Type B pancreatic cell (in vitro differentiated cells): ENCODE results near the gene MARCHF2. TPM values are rescaled to one million over a fixed set of nuclear protein-coding genes. Genes with fewer than 3 reads are reported as not detected.

Source experiments
- DNase-seq: peaks from one replicate; pipeline ENCODE4 v3.0.0; 2021; ENCODE audit warnings: mixed read lengths; ENCODE audit not compliant: unreplicated experiment; ENCODE audit errors: extremely low spot score
- H3K27ac Mint-ChIP-seq: 2 replicates; pipeline ENCODE4 v1.8.0; 2021; ENCODE audit warnings: mild to moderate bottlenecking, mixed read lengths
- H3K27me3 Mint-ChIP-seq: 2 replicates; pipeline ENCODE4 v1.8.0; 2021; ENCODE audit warnings: mixed read lengths
- H3K36me3 Mint-ChIP-seq: 2 replicates; pipeline ENCODE4 v1.8.0; 2021; ENCODE audit warnings: mixed read lengths
- H3K4me1 Mint-ChIP-seq: one replicate; pipeline ENCODE4 v1.8.0; 2021; ENCODE audit warnings: mixed read lengths; ENCODE audit not compliant: unreplicated experiment
- H3K4me3 Mint-ChIP-seq: 2 replicates; pipeline ENCODE4 v1.8.0; 2021; ENCODE audit warnings: mild to moderate bottlenecking, mixed read lengths
- H3K9me3 Mint-ChIP-seq: 2 replicates; pipeline ENCODE4 v1.8.0; 2021; ENCODE audit warnings: mixed read lengths
- CTCF ChIP-seq: fragments of 200-600 bp; sonication (generic); conservative IDR thresholded peaks from 2 replicates; pipeline ENCODE4 v1.5.0; 2021; ENCODE audit warnings: antibody characterized with exemption, mild to moderate bottlenecking
- total RNA-seq: library from RNA; stranded (reverse); gene quantifications from 2 replicates; pipeline ENCODE4 v1.2.1, GENCODE V29; 2021; ENCODE audit warnings: low replicate concordance

Gene MARCHF2
- total RNA-seq, 1 donor from 2014 or later, result 15.5 TPM

DNA sequence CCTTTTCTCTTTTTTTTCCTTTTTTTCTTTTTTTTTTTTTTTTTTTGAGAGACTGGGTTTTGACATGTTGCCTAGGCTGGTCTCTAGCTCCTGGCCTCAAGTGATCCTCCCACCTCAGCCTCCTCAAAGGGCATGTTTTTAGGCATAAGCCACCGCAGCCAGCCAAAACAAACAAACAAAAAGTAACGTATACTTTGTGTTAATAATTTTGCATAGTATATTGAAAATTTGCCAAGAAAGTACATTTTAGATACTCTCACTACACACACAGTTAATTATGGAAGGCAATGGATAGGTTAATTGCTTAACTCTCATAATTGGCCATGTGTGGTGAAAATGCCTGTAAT lies 24.5 kb upstream of the MARCHF2 start:
- peaks cover 36% of the 10 kb centered on the region for H3K4me1 Mint-ChIP-seq
- no peaks in the 10 kb centered on the region for H3K27me3 Mint-ChIP-seq
- no peak for DNase-seq
- H3K4me3 Mint-ChIP-seq, result peak overlapping the region; percentile 25
- peaks cover 8% of the 10 kb centered on the region for H3K36me3 Mint-ChIP-seq
- H3K9me3 Mint-ChIP-seq, result peaks cover 8% of the 10 kb centered on the region
- no peak for TF ChIP-seq CTCF
- H3K27ac Mint-ChIP-seq, result no peak overlapping the region

DNA sequence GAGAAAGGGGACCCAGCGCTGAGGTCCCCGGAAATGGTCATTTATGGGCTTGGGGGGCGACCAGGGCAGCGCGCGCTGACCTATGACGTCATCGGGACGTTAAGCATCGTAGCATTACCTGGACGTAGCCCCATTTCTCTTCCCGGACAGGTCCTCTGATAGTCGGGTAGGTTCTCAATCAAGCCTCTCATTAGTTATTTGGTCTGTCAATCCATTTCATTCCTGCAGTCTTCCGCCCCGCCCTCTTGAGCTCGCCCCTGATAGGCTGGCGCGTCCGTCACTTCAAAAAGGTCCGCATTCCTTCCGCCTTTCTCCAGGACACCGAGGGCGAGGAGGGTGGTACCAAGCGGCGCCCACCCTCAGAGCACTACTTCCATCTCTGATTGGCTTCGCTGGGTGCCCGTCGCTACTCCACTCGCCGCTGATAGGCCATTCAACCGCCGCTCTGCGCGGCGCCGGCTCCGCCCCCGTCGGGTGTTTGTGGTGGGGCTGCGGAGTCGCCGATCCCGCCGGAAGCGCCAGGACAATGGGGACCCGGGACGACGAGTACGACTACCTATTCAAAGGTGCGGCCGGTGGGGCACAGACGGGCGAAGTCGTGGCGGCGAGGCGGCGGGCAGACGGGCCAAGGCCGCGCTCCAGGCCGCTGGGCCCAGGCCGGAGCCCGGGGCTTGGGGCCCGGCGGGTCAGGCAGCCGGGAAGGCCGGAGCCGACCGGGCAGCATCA lies 23.1 kb upstream of the MARCHF2 start, which contains the start of gene RAB11B:
Gene RAB11B, plus strand, starts transcription at position 470 of the 726 bp plus-strand sequence. Its CDS starts 57 bp downstream, at position 527.
- peaks cover 8% of the 10 kb centered on the region for H3K9me3 Mint-ChIP-seq
- H3K36me3 Mint-ChIP-seq, result peaks cover 8% of the 10 kb centered on the region
- H3K27me3 Mint-ChIP-seq, result no peaks in the 10 kb centered on the region
- peak within 1 kb of the TSS; percentile 88 for H3K4me3 Mint-ChIP-seq
- DNase-seq, result peak; percentile 98
- H3K4me1 Mint-ChIP-seq, result peaks cover 28% of the 10 kb centered on the region
- H3K27ac Mint-ChIP-seq, result peak within 1 kb of the TSS; percentile 96
- no peak for TF ChIP-seq CTCF

DNA sequence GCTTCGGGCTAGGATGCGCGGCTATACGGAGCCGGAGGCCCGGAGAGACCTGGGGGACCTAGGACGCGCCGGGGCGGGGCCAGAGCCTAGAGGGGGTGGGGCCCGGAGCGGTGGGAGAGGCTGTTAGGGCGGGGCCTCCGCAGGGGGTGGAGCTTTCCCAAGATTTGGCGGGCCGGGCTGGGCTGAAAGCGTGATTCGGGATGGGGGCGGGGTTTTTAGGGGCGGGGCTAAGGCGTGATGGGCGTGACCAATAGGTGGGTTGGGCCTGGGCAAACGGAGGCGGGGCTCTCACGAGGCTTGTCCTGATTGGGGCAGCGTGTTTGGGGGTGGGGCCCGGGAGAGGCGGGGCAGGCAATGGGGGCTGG lies 22.5 kb upstream of the MARCHF2 start:
- Mint-ChIP-seq H3K9me3 (peaks cover 8% of the 10 kb centered on the region), H3K27ac (peak overlapping the region; percentile 96), H3K27me3 (no peaks in the 10 kb centered on the region), H3K4me3 (peak overlapping the region; percentile 82), H3K4me1 (peaks cover 22% of the 10 kb centered on the region), H3K36me3 (peaks cover 8% of the 10 kb centered on the region)
- DNase-seq, result peak; percentile 97
- TF ChIP-seq CTCF, result no peak

DNA sequence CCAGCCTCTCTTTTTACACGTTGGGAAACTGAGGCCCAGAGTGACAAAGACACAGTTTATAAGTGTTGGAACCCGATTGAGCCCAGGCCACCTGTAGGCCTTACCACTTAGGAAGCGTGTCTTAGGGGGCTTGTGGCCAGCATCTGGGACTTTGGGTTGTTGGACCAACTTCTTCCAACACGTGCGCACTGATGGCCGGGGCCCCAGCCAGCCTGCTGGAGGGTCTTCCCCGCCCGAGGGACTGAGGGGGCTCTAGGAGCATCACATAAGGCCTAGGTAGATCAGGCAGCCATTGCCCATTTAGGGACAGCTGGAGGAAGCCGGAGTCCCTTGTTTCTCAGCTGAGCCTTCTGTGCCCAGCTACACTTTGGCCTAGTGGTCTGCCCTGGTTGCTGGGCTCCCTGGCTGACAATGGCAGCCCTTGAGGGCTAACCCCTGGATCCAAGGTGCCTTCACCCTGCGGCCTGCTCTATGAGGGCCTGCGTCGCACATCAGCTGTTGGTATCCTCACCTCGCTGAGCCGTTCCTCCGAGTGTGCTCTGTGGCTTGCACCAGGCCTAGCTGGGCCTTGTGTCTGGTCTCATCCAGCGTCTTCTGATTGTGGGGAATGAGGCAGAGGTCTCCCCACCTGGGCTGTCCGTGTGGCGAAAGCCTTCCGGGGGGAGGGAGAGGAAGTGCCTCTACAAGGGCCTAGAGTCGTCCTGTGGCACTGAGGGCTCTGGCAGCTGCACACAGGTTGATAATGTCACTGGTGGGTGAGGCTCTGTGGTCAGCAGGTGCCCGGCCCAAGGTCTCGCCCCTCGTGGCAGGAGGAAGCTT lies 21.7 kb upstream of the MARCHF2 start:
- H3K27ac Mint-ChIP-seq, result peak overlapping the region; percentile 96
- DNase-seq, result no peak
- no peaks in the 10 kb centered on the region for H3K27me3 Mint-ChIP-seq
- TF ChIP-seq CTCF, result no peak
- H3K36me3 Mint-ChIP-seq, result peaks cover 8% of the 10 kb centered on the region
- H3K9me3 Mint-ChIP-seq, result peaks cover 8% of the 10 kb centered on the region
- peak overlapping the region; percentile 82 for H3K4me3 Mint-ChIP-seq
- H3K4me1 Mint-ChIP-seq, result peaks cover 19% of the 10 kb centered on the region

- DNase-seq, result no peak
- no peaks in the 10 kb centered on the region for H3K27me3 Mint-ChIP-seq
- H3K27ac Mint-ChIP-seq, result peak overlapping the region; percentile 55
- peak overlapping the region; percentile 49 for H3K4me3 Mint-ChIP-seq
- H3K9me3 Mint-ChIP-seq, result peaks cover 4% of the 10 kb centered on the region
- H3K4me1 Mint-ChIP-seq, result peaks cover 20% of the 10 kb centered on the region
- peaks cover 8% of the 10 kb centered on the region for H3K36me3 Mint-ChIP-seq
- TF ChIP-seq CTCF, result no peak
These were observed 21.0 kb upstream of the MARCHF2 start for GRCh38 chr19:8392017-8392591.
